Spinal cord (tissue), 10 donors: ENCODE data around the gene MYNN. TPM values are rescaled to one million over a fixed set of nuclear protein-coding genes. Genes with fewer than 3 reads are reported as not detected.

Experiments
- DNase-seq, 6 donors: peaks; one replicate each; pipeline versions ENCODE4 v3.0.0 to v3.0.0-alpha.2; 2013 to 2015; ENCODE audit warnings: low spot score in 6 of 6, low read depth in 4 of 6
- H3K27ac ChIP-seq: one replicate; pipeline ENCODE4 v1.5.1; 2013; ENCODE audit warnings: low read depth, low read length, control low read depth
- H3K27me3 ChIP-seq: one replicate; pipeline ENCODE4 v1.6.1; 2013; ENCODE audit warnings: low read length; ENCODE audit not compliant: control insufficient read depth, insufficient read depth
- H3K36me3 ChIP-seq: one replicate; pipeline ENCODE4 v1.6.1; 2013; ENCODE audit warnings: low read length; ENCODE audit not compliant: control insufficient read depth, insufficient read depth
- H3K4me1 ChIP-seq: one replicate; pipeline ENCODE4 v1.6.1; 2013; ENCODE audit warnings: low read length; ENCODE audit not compliant: control insufficient read depth, insufficient read depth
- H3K4me3 ChIP-seq: one replicate; pipeline ENCODE4 v1.5.1; 2013; ENCODE audit warnings: low read depth, low read length, control low read depth
- H3K9me3 ChIP-seq: one replicate; pipeline ENCODE4 v1.6.1; 2013; ENCODE audit warnings: low read length; ENCODE audit not compliant: control insufficient read depth, insufficient read depth
- WGBS: methylation state at CpG from one replicate; pipeline ENCODE4 v1.1.5; 2013; ENCODE audit warnings: missing lambda C conversion rate; ENCODE audit not compliant: insufficient coverage; 5-methylcytosine and 5-hydroxymethylcytosine counted together
- polyA plus RNA-seq, 2 donors: library from polyadenylated mRNA; unstranded; fragments of 120-200 nt; gene quantifications; one replicate each; pipeline ENCODE4 v1.2.1, GENCODE V29; 2013; ENCODE audit not compliant: insufficient read length in 2 of 2
- total RNA-seq, 2 donors: library from RNA; depleted of rRNA in 1 of 2; stranded (reverse); fragments of 120-200 nt in 1 of 2; fragments of >200 nt in 1 of 2; gene quantifications; one replicate each; pipeline versions ENCODE4 v1.2.3 to v1.2.4, GENCODE V29; 2013 to 2014
- donor health status: healthy.

The MYNN gene
- total and polyA plus RNA-seq, 4 donors: 18.7 to 36.8 (median 24.0) TPM

DNA sequence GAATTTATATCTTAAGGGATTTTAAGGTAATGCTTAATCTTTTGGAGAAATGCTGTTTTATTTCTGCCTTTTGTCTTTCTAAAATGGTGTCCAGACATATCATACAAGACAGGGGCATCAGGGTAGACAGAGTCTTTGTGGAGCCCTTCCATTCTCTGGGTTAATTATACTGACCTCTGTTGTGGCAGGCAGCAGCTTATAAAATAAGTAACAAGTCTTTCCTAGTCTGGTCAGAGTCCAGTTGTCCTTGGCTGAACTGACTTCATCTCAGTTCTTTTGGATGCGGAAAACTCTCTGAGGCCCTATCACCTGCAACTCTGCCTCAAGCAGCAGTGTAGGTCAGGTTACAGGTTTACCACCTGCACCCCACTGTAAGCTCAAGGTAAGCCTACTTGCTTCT lies 19.2 kb downstream of the MYNN start:
- no peak overlapping the region for H3K4me3 ChIP-seq
- H3K4me1 ChIP-seq: no peaks in the 10 kb centered on the region
- DNase-seq: no peak
- H3K9me3 ChIP-seq: no peaks in the 10 kb centered on the region
- H3K36me3 ChIP-seq: peaks cover 4% of the 10 kb centered on the region
- H3K27me3 ChIP-seq: no peaks in the 10 kb centered on the region
- no peak overlapping the region for H3K27ac ChIP-seq
- WGBS: 92% methylated on average over 1 of the region's 1 CpG

GRCh38 chr3:169804681-169805080 lies 31.5 kb downstream of the MYNN start:
- no peaks in the 10 kb centered on the region for H3K4me1 ChIP-seq
- H3K27ac ChIP-seq: no peak overlapping the region
- no peak for DNase-seq
- H3K9me3 ChIP-seq: no peaks in the 10 kb centered on the region
- no peak overlapping the region for H3K4me3 ChIP-seq
- WGBS: no CpG with 5 or more reads among the region's 3 CpGs
- H3K36me3 ChIP-seq: peaks cover 9% of the 10 kb centered on the region
- H3K27me3 ChIP-seq: no peaks in the 10 kb centered on the region

GRCh38 chr3:169809230-169809795 lies 36.1 kb downstream of the MYNN start:
- H3K27me3 ChIP-seq: no peaks in the 10 kb centered on the region
- no peaks in the 10 kb centered on the region for H3K36me3 ChIP-seq
- DNase-seq: no peak
- H3K4me1 ChIP-seq: peaks cover 10% of the 10 kb centered on the region
- no peak overlapping the region for H3K4me3 ChIP-seq
- 56% methylated on average over 1 of the region's 2 CpGs for WGBS
- H3K27ac ChIP-seq: no peak overlapping the region
- H3K9me3 ChIP-seq: no peaks in the 10 kb centered on the region

DNA sequence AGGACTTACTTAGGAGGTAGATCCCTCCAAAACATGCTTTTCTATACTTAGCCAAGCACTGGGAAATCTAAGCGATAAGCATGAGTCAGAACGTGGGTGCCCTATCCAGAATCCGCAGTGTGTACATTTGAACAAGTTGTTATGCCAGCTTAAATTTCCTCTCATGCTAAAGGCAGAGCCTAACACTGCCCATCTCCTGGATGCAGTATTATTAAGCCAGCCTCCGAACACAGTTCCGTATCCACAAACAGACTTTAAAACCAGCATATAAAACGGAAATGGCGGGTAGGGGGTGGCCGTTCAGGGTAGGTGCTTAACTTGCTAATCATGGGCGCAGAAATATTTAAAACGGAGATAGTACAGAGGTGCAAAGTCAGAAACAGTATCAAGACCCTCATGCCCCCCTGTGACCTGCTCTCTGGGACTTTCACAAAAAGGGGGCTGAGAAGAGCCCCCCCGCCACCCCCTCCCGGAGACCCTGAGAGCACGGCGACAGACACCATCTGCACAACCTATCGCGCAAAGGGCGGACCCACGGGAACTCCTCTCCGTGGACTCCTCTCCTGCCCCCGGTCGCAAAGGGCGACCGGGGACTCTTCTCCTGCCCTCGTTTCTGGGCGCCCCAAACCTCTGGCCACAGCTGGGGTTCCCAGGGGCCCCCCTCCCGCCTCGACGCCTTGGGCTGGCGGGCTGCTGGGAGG lies 38.6 kb downstream of the MYNN start:
- peak overlapping the region; percentile 68 for H3K4me3 ChIP-seq
- no peaks in the 10 kb centered on the region for H3K27me3 ChIP-seq
- no peaks in the 10 kb centered on the region for H3K36me3 ChIP-seq
- peaks cover 10% of the 10 kb centered on the region for H3K4me1 ChIP-seq
- DNase-seq: peak; percentile 15 to 77 (median 28)
- 6% methylated on average over 22 of the region's 29 CpGs for WGBS
- H3K9me3 ChIP-seq: peaks cover 5% of the 10 kb centered on the region
- peak overlapping the region; percentile 87 for H3K27ac ChIP-seq

DNA sequence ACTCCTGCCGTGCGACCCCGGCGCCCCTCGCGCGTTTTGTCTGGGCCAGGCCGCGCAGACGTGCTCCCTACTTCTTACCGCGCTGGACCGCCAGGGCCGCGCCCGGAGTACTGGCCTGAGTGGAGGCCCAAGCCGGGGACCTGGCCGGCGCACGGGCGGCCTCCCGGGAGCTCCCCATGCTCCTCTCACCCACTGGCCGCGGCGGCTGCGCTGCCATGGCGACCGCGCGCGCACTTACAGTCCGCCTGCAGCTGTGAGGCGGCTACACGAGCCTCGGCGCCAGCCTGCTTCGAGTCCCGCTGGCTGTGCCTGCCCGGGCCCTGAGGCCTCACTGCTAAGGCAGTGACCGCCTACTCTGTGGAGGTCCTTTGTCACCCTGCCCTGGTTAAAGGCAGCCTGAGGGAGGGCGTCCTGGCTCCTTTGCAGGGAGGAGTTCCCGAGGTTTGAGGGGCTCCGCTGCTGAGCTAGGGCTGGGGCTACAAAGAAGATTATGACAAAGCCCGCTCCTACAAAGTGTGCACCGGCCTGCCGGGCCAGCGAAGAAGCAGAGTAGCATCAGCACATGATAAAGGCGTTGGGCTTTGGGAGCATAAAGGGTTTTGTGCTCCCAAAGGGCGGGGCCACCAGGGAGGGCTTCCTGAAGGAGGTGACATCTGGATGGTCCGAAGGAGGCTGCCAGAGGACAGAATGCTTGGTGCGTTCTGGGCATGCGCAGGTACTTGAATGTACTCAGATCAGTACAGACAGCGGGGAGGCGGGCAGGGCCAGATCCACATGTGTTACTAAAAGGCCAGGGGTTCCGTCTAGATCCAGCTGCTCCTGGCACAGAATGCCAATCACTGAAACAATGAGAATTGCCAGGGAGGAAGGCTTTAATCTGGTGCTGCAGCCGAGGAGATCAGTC lies 39.4 kb downstream of the MYNN start, which contains the start of the genes LRRC34 and LRRIQ4:
LRRC34 (minus strand) TSS at position 573 of the 904 bp plus-strand sequence; CDS start at position 217, 356 bp downstream.
LRRIQ4 (plus strand) TSS at position 539 of the 904 bp plus-strand sequence. CDS start 9,052 bp downstream, outside the sequence.
- WGBS: 3% methylated on average over 55 of the region's 56 CpGs
- H3K27me3 ChIP-seq: no peaks in the 10 kb centered on the region
- peak; percentile 38 to 92 (median 58) for DNase-seq
- peak within 1 kb of the TSS; percentile 68 for H3K4me3 ChIP-seq
- peaks cover 10% of the 10 kb centered on the region for H3K4me1 ChIP-seq
- no peaks in the 10 kb centered on the region for H3K36me3 ChIP-seq
- H3K27ac ChIP-seq: peak within 1 kb of the TSS; percentile 87
- H3K9me3 ChIP-seq: peaks cover 5% of the 10 kb centered on the region

GRCh38 chr3:169813278-169813677 lies 40.1 kb downstream of the MYNN start:
- peaks cover 5% of the 10 kb centered on the region for H3K9me3 ChIP-seq
- no peaks in the 10 kb centered on the region for H3K36me3 ChIP-seq
- WGBS: 22% methylated on average over 1 of the region's 8 CpGs
- peaks cover 10% of the 10 kb centered on the region for H3K4me1 ChIP-seq
- H3K27me3 ChIP-seq: no peaks in the 10 kb centered on the region
- peak overlapping the region; percentile 35 for H3K27ac ChIP-seq
- DNase-seq: peak in 1 of 6 donors; percentile 7
- peak overlapping the region; percentile 21 for H3K4me3 ChIP-seq

DNA sequence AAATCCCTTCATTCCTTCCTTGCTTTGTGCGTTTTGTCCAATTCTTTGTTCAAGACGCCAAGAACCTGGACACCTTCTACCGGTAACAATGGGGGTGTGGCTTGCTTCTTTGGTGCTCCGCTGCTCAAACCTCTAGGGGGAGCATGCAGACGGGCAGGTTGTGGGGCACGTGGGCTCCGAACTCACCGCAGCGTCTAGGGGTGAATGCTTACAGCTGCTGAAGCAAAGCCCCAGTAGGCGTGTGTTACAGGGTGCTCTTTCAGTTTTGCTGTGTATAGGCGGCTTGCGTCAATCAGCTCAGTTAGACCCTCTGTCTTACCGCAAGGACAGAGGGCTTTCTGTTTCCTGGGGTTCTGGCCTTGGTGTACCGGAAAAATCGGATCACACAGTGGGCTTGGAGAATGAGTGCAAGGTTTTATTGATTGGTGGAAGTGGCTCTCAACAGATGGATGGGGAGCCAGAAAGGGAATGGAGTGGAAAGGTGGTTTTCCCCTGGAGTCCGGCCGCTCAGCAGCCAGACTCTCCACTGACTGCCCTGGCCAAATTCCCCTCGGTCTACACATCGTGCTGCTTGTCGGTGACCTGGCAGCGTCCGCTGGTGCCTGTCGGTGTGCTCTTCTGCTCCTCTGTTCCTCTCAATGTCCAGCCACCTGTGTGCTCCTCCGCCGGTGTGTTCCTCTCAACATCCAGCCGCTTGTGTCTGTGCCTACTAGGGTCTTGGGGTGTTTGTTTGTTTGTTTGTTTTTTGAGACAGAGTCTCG lies 40.7 kb downstream of the MYNN start:
- H3K4me3 ChIP-seq: peak overlapping the region; percentile 21
- H3K27ac ChIP-seq: no peak overlapping the region
- H3K36me3 ChIP-seq: no peaks in the 10 kb centered on the region
- DNase-seq: peak in 2 of 6 donors; percentile 9 to 27
- peaks cover 5% of the 10 kb centered on the region for H3K9me3 ChIP-seq
- H3K4me1 ChIP-seq: peaks cover 10% of the 10 kb centered on the region
- 62% methylated on average over 18 of the region's 27 CpGs for WGBS
- no peaks in the 10 kb centered on the region for H3K27me3 ChIP-seq

- peaks cover 5% of the 10 kb centered on the region for H3K9me3 ChIP-seq
- WGBS: 83% methylated on average over 1 of the region's 4 CpGs
- no peak overlapping the region for H3K4me3 ChIP-seq
- H3K27me3 ChIP-seq: no peaks in the 10 kb centered on the region
- H3K27ac ChIP-seq: no peak overlapping the region
- no peaks in the 10 kb centered on the region for H3K36me3 ChIP-seq
- no peak for DNase-seq
- H3K4me1 ChIP-seq: peaks cover 10% of the 10 kb centered on the region
Measured at GRCh38 chr3:169815590-169816150, 42.5 kb downstream of the MYNN start.

DNA sequence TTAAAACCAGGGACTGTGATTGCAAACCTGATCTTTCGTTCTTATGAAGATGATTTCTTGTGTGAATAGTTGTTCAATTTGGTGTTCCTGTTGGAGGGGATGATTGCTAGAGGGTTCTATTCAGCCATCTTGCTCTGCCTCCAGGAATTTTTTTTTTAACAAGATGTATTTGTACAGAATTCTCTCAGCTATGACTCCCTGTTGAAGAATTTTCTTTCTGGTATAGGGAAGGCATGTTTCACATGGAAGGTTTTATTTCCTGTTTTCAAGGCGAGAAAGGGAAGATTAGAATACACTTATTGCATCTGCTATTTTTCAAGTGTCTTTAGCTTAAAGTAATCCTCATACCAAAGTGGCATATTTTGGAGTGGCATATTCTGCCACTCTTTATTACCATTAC lies 45.1 kb downstream of the MYNN start:
- no CpG with 5 or more reads among the region's 2 CpGs for WGBS
- Histone ChIP-seq H3K4me1 (no peaks in the 10 kb centered on the region), H3K36me3 (no peaks in the 10 kb centered on the region), H3K27ac (no peak overlapping the region), H3K4me3 (no peak overlapping the region), H3K9me3 (peaks cover 5% of the 10 kb centered on the region), H3K27me3 (no peaks in the 10 kb centered on the region)
- no peak for DNase-seq
